HEK293 (cell line): Measurements from ENCODE around the gene MBD3L1.

Experiments used
- CTCF ChIA-PET: fragments of 350-600 bp; formaldehyde crosslinking; extraction: SDS; loops from one replicate; lab custom pipeline; 2021; ENCODE audit warnings: antibody characterized with exemption; lab: Yijun Ruan, JAX
- POLR2A ChIA-PET: fragments of 300-600 bp; formaldehyde crosslinking; extraction: SDS; loops from one replicate; lab custom pipeline; 2020; ENCODE audit warnings: antibody characterized with exemption, inconsistent platforms; lab: Yijun Ruan, JAX
- H3K27ac ChIP-seq: fragments of 200-500 bp; sonication (Bioruptor generic); 2 replicates; pipeline ENCODE4 v1.5.1; 2014; ENCODE audit warnings: low read depth, low read length, control low read depth, inconsistent platforms; ENCODE audit errors: extremely low read depth
- H3K36me3 ChIP-seq, 2 experiments: fragments of 200-500 bp in 1 of 2; sonication (Bioruptor generic) in 1 of 2; 1 replicate in 1 of 2; 2 replicates in 1 of 2; pipeline ENCODE4 v1.5.1; 2014 to 2017; ENCODE audit warnings: inconsistent platforms in 2 of 2, low read length in 2 of 2; ENCODE audit not compliant: control insufficient read depth in 2 of 2, insufficient read depth in 1 of 2
- H3K4me1 ChIP-seq: fragments of 200-500 bp; sonication (Bioruptor generic); 2 replicates; pipeline ENCODE4 v1.5.1; 2014; ENCODE audit warnings: mild to moderate bottlenecking, low read length, inconsistent platforms; ENCODE audit not compliant: control insufficient read depth, insufficient read depth
- H3K4me3 ChIP-seq: 2 replicates; pipeline ENCODE4 v1.5.1; 2011; ENCODE audit warnings: low read depth, mild to moderate bottlenecking, control low read depth, low read length, moderate library complexity
- H3K9me3 ChIP-seq: fragments of 200-500 bp; sonication (Bioruptor generic); 2 replicates; pipeline ENCODE4 v1.5.1; 2014; ENCODE audit warnings: low read depth, low read length, inconsistent platforms; ENCODE audit not compliant: control insufficient read depth, insufficient read depth
- EGR2 ChIP-seq: fragments of 450-650 bp; formaldehyde crosslinking; IDR thresholded peaks from 2 replicates; pipeline ENCODE4 v1.5.1; 2016; ENCODE audit warnings: low read depth, missing biosample characterization, missing genetic modification characterization
- GLIS1 ChIP-seq: fragments of 450-650 bp; formaldehyde crosslinking; IDR thresholded peaks from 2 replicates; pipeline ENCODE4 v1.5.1; 2016; ENCODE audit warnings: missing biosample characterization, missing genetic modification characterization
- GLIS2 ChIP-seq: fragments of 450-650 bp; formaldehyde crosslinking; IDR thresholded peaks from 2 replicates; pipeline ENCODE4 v1.5.1; 2016; ENCODE audit warnings: missing biosample characterization, missing genetic modification characterization
- HOXC10 ChIP-seq: sonication (generic); formaldehyde crosslinking; IDR thresholded peaks from 2 replicates; pipeline ENCODE4 v1.8.1; 2023; ENCODE audit warnings: mild to moderate bottlenecking, missing genetic modification reagents
- KLF10 ChIP-seq: fragments of 450-650 bp; IDR thresholded peaks from 2 replicates; pipeline ENCODE4 v1.5.1; 2018; ENCODE audit warnings: missing biosample characterization, mild to moderate bottlenecking, missing genetic modification characterization
- KLF8 ChIP-seq: fragments of 450-650 bp; formaldehyde crosslinking; IDR thresholded peaks from 2 replicates; pipeline ENCODE4 v1.5.1; 2016; ENCODE audit warnings: missing biosample characterization, missing genetic modification characterization
- SP3 ChIP-seq: fragments of 450-650 bp; formaldehyde crosslinking; IDR thresholded peaks from 2 replicates; pipeline ENCODE4 v1.5.1; 2016; ENCODE audit warnings: missing biosample characterization, missing genetic modification characterization
- SP7 ChIP-seq: fragments of 450-650 bp; formaldehyde crosslinking; IDR thresholded peaks from 2 replicates; pipeline ENCODE4 v1.5.1; 2016; ENCODE audit warnings: missing biosample characterization, missing genetic modification characterization
- ZBTB1 ChIP-seq: fragments of 450-650 bp; formaldehyde crosslinking; IDR thresholded peaks from 2 replicates; pipeline ENCODE4 v1.5.1; 2016; ENCODE audit warnings: missing biosample characterization, missing genetic modification characterization
- ZBTB11 ChIP-seq: fragments of 450-650 bp; formaldehyde crosslinking; conservative IDR thresholded peaks from 2 replicates; pipeline ENCODE4 v1.5.1; 2016; ENCODE audit warnings: low read depth, missing biosample characterization, missing genetic modification characterization
- ZBTB20 ChIP-seq: fragments of 450-650 bp; formaldehyde crosslinking; IDR thresholded peaks from 2 replicates; pipeline ENCODE4 v1.5.1; 2016; ENCODE audit warnings: missing biosample characterization, missing genetic modification characterization
- ZBTB26 ChIP-seq: fragments of 450-650 bp; formaldehyde crosslinking; optimal IDR thresholded peaks from 2 replicates; pipeline ENCODE3; 2016; ENCODE audit warnings: missing biosample characterization, mild to moderate bottlenecking, missing genetic modification characterization
- ZEB2 ChIP-seq: fragments of 450-650 bp; formaldehyde crosslinking; IDR thresholded peaks from 2 replicates; pipeline ENCODE4 v1.5.1; 2016; ENCODE audit warnings: missing biosample characterization, missing genetic modification characterization
- ZFHX2 ChIP-seq: fragments of 450-650 bp; formaldehyde crosslinking; conservative IDR thresholded peaks from 2 replicates; pipeline ENCODE4 v1.5.1; 2016; ENCODE audit warnings: missing biosample characterization, missing genetic modification characterization
- ZNF10 ChIP-seq: fragments of 450-650 bp; formaldehyde crosslinking; IDR thresholded peaks from 2 replicates; pipeline ENCODE4 v1.5.1; 2017; ENCODE audit warnings: missing biosample characterization, missing genetic modification characterization
- ZNF146 ChIP-seq: fragments of 450-650 bp; formaldehyde crosslinking; IDR thresholded peaks from 2 replicates; pipeline ENCODE4 v1.5.1; 2016; ENCODE audit warnings: missing biosample characterization, missing genetic modification characterization
- ZNF223 ChIP-seq: fragments of 450-650 bp; formaldehyde crosslinking; IDR thresholded peaks from 2 replicates; pipeline ENCODE4 v1.5.1; 2016; ENCODE audit warnings: missing biosample characterization, missing genetic modification characterization
- ZNF548 ChIP-seq: fragments of 450-650 bp; formaldehyde crosslinking; IDR thresholded peaks from 2 replicates; pipeline ENCODE4 v1.5.1; 2016; ENCODE audit warnings: missing biosample characterization, missing genetic modification characterization
- ZNF654 ChIP-seq: fragments of 450-650 bp; formaldehyde crosslinking; IDR thresholded peaks from 2 replicates; pipeline ENCODE4 v1.5.1; 2016; ENCODE audit warnings: low read depth, missing biosample characterization, missing genetic modification characterization
- ZNF660 ChIP-seq: fragments of 450-650 bp; IDR thresholded peaks from 2 replicates; pipeline ENCODE4 v1.5.1; 2018; ENCODE audit warnings: missing biosample characterization, mild to moderate bottlenecking, missing genetic modification characterization
- ZNF670 ChIP-seq: fragments of 450-650 bp; formaldehyde crosslinking; IDR thresholded peaks from 2 replicates; pipeline ENCODE4 v1.5.1; 2016; ENCODE audit warnings: missing biosample characterization, missing genetic modification characterization, low read depth
- ZNF777 ChIP-seq: fragments of 450-650 bp; formaldehyde crosslinking; IDR thresholded peaks from 2 replicates; pipeline ENCODE4 v1.5.1; 2017; ENCODE audit warnings: missing biosample characterization, missing genetic modification characterization, borderline replicate concordance
- ZSCAN16 ChIP-seq: fragments of 450-650 bp; formaldehyde crosslinking; IDR thresholded peaks from 2 replicates; pipeline ENCODE4 v1.5.1; 2016; ENCODE audit warnings: missing biosample characterization, missing genetic modification characterization
- TF ChIP-seq, protein P1 (sequence below): fragments of 450-650 bp; formaldehyde crosslinking; IDR thresholded peaks from 2 replicates; pipeline ENCODE4 v1.5.1; 2016; ENCODE audit warnings: missing biosample characterization, missing genetic modification characterization
- TF ChIP-seq, protein P2 (sequence below): fragments of 450-650 bp; formaldehyde crosslinking; IDR thresholded peaks from 2 replicates; pipeline ENCODE4 v1.5.1; 2016; ENCODE audit warnings: missing biosample characterization, missing genetic modification characterization
- TF ChIP-seq, protein P3 (sequence below): fragments of 450-650 bp; formaldehyde crosslinking; IDR thresholded peaks from 2 replicates; pipeline ENCODE4 v1.5.1; 2016; ENCODE audit warnings: missing biosample characterization, missing genetic modification characterization
- TF ChIP-seq, protein P4 (sequence below): fragments of 450-650 bp; formaldehyde crosslinking; IDR thresholded peaks from 2 replicates; pipeline ENCODE4 v1.5.1; 2016; ENCODE audit warnings: missing biosample characterization, missing genetic modification characterization

MBD3L1 gene

DNA sequence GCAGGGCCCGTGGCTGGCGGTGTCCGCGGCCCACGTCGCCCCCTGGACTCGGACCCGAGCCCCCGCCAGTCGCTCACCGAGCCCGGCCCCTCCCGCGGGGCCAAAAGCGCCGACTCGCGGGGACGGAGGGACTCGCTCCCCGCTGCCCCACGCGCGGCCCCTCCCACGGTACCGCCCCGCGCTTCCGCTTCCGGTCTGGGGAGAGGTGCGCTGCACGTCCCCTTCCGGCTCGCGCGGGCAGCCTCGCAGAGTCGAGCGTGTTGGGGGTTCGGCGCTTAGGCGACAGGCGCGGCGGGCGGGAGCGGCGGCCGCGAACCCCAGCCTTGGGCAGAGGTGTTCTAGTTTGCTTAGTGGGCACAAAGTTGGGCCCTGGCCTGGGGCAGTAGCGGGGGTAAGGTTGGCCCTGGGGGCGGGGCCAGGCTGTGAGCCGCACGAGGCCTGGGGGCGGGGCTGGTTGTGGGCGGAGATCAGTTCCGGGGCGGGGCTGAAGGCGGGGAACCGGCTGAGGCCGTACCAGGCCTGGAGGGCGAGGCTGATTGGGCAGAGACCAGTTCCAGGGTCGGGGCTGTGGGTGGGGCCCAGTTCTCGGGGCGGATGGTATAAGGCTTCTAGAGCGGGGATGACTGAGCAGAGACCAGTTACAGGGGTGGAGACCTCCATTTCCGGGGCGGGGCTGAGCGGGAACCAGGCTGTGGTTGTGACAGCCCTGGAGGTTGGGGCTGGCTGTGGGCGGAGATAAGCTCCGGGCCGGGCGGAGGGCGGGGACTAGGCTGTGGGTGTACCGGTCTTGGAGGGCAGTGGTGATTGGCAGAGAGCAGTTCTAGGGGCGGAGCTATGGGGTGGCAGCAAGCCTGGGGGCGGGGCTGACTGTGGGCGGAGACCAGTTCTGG lies at the start of gene MBD3L1, which contains the start of gene ZNF558:
TSS of gene MBD3L1 (plus strand) at position 246 of the 890 bp plus-strand sequence. CDS start 10,302 bp downstream, outside the sequence.
TSS of gene ZNF558 (minus strand) at position 173 of the 890 bp plus-strand sequence. CDS start 9,645 bp downstream, outside the sequence.
- Histone ChIP-seq H3K27ac (peak within 1 kb of the TSS; percentile 68), H3K36me3 (peaks cover 0 to 7% of the 10 kb centered on the region in 2 experiments; a peak in 1 of 3 replicates), H3K4me3 (peak within 1 kb of the TSS; percentile 64), H3K4me1 (0 out of 2 replicates have a peak, but pooled peaks cover 4% of the 10 kb centered on the region), H3K9me3 (no peaks in the 10 kb centered on the region)
- CTCF ChIA-PET: interaction anchor here (0.5 to 0.7 kb wide), 3 partner anchors 12 to 243 kb away, joined by 3 to 4 read pairs (median 3); no protein-coding TSS in a partner anchor
- POLR2A ChIA-PET: interaction anchor here (0.6 kb wide), 3 partner anchors 232 to 1046 kb away, joined by 3 to 5 read pairs (median 3); no protein-coding TSS in a partner anchor
- TF ChIP-seq ZNF670 (no peak), GLIS1 (peak; percentile 35; the same call in 1 of the 2 replicates), GLIS2 (tag by site-specific recombination) (peak; percentile 80), ZNF660 (tag by site-specific recombination) (peak; percentile 62), ZBTB26 (tag by site-specific recombination) (peak; percentile 88), ZFHX2 (peak; percentile 99), SP7 (tag by site-specific recombination) (peak; percentile 72), HOXC10 (CRISPR knock-in tag) (no peak), ZNF10 (tag by site-specific recombination) (no peak), ZBTB1 (no peak), KLF10 (peak; percentile 79), EGR2 (tag by site-specific recombination) (peak; percentile 98), KLF8 (tag by site-specific recombination) (peak; percentile 92), ZNF777 (tag by site-specific recombination) (no peak), SP3 (peak; percentile 98), ZBTB11 (peak; percentile 98), ZNF223 (tag by site-specific recombination) (no peak), ZNF548 (no peak), ZEB2 (tag by site-specific recombination) (peak; percentile 53; the same call in 1 of the 2 replicates), ZNF146 (tag by site-specific recombination) (no peak), ZNF654 (tag by site-specific recombination) (no peak), ZSCAN16 (tag by site-specific recombination) (0 out of 2 replicates have a peak, but pooled peaks have one; percentile 46), ZBTB20 (tag by site-specific recombination) (peak; percentile 16)
- TF ChIP-seq, protein P1, sequence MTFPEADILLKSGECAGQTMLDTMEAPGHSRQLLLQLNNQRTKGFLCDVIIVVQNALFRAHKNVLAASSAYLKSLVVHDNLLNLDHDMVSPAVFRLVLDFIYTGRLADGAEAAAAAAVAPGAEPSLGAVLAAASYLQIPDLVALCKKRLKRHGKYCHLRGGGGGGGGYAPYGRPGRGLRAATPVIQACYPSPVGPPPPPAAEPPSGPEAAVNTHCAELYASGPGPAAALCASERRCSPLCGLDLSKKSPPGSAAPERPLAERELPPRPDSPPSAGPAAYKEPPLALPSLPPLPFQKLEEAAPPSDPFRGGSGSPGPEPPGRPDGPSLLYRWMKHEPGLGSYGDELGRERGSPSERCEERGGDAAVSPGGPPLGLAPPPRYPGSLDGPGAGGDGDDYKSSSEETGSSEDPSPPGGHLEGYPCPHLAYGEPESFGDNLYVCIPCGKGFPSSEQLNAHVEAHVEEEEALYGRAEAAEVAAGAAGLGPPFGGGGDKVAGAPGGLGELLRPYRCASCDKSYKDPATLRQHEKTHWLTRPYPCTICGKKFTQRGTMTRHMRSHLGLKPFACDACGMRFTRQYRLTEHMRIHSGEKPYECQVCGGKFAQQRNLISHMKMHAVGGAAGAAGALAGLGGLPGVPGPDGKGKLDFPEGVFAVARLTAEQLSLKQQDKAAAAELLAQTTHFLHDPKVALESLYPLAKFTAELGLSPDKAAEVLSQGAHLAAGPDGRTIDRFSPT (tag by site-specific recombination): peak; percentile 46; the same call in 1 of the 2 replicates
- TF ChIP-seq, protein P2, sequence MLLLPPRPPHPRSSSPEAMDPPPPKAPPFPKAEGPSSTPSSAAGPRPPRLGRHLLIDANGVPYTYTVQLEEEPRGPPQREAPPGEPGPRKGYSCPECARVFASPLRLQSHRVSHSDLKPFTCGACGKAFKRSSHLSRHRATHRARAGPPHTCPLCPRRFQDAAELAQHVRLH (tag by site-specific recombination): peak; percentile 98
- TF ChIP-seq, protein P3, sequence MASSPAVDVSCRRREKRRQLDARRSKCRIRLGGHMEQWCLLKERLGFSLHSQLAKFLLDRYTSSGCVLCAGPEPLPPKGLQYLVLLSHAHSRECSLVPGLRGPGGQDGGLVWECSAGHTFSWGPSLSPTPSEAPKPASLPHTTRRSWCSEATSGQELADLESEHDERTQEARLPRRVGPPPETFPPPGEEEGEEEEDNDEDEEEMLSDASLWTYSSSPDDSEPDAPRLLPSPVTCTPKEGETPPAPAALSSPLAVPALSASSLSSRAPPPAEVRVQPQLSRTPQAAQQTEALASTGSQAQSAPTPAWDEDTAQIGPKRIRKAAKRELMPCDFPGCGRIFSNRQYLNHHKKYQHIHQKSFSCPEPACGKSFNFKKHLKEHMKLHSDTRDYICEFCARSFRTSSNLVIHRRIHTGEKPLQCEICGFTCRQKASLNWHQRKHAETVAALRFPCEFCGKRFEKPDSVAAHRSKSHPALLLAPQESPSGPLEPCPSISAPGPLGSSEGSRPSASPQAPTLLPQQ (tag by site-specific recombination): peak; percentile 67
- TF ChIP-seq, protein P4, sequence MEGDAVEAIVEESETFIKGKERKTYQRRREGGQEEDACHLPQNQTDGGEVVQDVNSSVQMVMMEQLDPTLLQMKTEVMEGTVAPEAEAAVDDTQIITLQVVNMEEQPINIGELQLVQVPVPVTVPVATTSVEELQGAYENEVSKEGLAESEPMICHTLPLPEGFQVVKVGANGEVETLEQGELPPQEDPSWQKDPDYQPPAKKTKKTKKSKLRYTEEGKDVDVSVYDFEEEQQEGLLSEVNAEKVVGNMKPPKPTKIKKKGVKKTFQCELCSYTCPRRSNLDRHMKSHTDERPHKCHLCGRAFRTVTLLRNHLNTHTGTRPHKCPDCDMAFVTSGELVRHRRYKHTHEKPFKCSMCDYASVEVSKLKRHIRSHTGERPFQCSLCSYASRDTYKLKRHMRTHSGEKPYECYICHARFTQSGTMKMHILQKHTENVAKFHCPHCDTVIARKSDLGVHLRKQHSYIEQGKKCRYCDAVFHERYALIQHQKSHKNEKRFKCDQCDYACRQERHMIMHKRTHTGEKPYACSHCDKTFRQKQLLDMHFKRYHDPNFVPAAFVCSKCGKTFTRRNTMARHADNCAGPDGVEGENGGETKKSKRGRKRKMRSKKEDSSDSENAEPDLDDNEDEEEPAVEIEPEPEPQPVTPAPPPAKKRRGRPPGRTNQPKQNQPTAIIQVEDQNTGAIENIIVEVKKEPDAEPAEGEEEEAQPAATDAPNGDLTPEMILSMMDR (tag by site-specific recombination): peak; percentile 86
